Measurements from ENCODE around the gene BLMH.

The BLMH gene

DNA sequence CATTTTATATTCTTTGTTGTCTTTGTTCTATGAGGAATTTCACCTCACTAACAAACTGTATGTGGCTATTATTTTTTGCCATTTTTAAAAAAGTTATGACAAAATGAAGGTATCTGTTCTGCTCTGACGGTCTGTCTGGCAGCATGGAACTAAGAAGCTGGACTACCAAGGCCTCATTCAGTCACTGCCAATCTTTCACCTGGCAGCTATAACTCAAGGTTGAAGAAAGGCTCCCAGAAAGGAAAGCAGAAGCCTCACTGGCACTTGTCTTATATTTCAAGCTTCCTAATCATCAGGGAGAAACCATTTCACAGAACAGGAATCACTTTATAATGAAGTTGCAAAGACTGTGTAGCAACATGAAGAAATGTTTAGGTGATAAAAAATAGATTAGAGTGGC lies 37.6 kb downstream of the BLMH start:
- ChIA-PET POLR2A (no interaction called here), CTCF (interaction anchor here (0.6 kb wide), 1 partner anchor 150 kb away, joined by 8 read pairs; no protein-coding TSS in a partner anchor)
- no peak for TF ChIP-seq SUZ12 (IDR thresholded peaks at IDR 0.05)
- no peak for TF ChIP-seq ARNT (IDR thresholded peaks at IDR 0.05)
- TF ChIP-seq L3MBTL2 (conservative IDR thresholded peaks at IDR 0.05), result no peak
- TF ChIP-seq, protein P1, sequence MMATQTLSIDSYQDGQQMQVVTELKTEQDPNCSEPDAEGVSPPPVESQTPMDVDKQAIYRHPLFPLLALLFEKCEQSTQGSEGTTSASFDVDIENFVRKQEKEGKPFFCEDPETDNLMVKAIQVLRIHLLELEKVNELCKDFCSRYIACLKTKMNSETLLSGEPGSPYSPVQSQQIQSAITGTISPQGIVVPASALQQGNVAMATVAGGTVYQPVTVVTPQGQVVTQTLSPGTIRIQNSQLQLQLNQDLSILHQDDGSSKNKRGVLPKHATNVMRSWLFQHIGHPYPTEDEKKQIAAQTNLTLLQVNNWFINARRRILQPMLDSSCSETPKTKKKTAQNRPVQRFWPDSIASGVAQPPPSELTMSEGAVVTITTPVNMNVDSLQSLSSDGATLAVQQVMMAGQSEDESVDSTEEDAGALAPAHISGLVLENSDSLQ (IDR thresholded peaks at IDR 0.05), result no peak
- no peak for TF ChIP-seq ZNF384 (IDR thresholded peaks at IDR 0.05)
- TF ChIP-seq SP1 (IDR thresholded peaks at IDR 0.05), result no peak
- TF ChIP-seq FOXK2 (IDR thresholded peaks at IDR 0.05), result no peak
- no peak for TF ChIP-seq FOXM1 (IDR thresholded peaks at IDR 0.05; ENCODE audit: borderline replicate concordance)
- DNase-seq (ENCODE audit: extremely low spot score), result no peak

DNA sequence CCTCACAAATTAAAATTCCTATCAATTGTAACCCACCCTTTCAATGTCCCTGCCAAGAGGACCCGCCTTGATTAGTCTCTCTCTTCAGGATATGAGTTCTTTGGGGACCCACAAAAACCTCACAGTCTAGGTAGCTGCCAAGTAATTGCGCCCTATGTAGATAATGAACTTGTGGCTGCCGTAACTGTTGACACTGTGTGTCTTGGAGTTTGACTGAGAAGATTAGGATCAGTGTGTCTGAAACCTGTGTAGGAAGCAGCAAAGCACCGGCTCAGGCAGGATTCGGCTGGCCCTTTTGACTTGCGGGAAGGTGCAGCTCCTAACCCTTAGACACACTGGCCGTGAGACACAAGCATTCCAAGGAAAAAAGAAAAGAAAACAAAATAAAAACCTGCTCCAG lies 38.4 kb downstream of the BLMH start:
- POLR2A ChIA-PET, result no interaction called here
- CTCF ChIA-PET, result no interaction called here
- TF ChIP-seq ELF4 (IDR thresholded peaks at IDR 0.05) (no peak), HDGF (IDR thresholded peaks at IDR 0.05; ENCODE audit: borderline replicate concordance) (no peak), SP1 (IDR thresholded peaks at IDR 0.05) (no peak), L3MBTL2 (conservative IDR thresholded peaks at IDR 0.05) (no peak), FOXM1 (IDR thresholded peaks at IDR 0.05; ENCODE audit: borderline replicate concordance) (no peak), FOXA1 (IDR thresholded peaks at IDR 0.05) (no peak), TARDBP (IDR thresholded peaks at IDR 0.05) (no peak), CTBP1 (IDR thresholded peaks at IDR 0.05; ENCODE audit: borderline replicate concordance) (no peak), SUZ12 (IDR thresholded peaks at IDR 0.05) (no peak), FOXK2 (IDR thresholded peaks at IDR 0.05) (no peak), ARNT (IDR thresholded peaks at IDR 0.05) (no peak), ZNF384 (IDR thresholded peaks at IDR 0.05) (no peak), BHLHE40 (IDR thresholded peaks at IDR 0.05; ENCODE audit: borderline replicate concordance) (no peak), NFRKB (IDR thresholded peaks at IDR 0.05) (no peak)
- TF ChIP-seq, protein P1 (IDR thresholded peaks at IDR 0.05), result no peak

DNA sequence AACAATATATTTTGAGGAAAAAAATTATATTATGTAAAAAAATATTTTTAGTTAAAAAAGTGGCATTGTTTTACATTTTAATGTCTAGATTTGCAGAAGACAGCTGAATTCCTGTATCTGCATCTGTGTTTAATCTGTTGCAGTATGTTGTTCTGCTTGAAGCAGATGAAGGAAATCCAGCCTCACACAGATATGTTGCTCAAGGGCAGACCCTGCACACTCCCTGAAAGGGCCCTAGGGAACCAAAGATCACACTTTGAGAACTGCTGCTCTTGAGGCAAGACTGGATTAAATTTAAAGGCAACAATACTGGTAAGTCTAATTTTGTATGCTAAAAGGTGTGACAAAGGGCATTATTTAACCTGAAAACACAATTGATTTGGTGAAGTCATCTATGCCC lies 39.8 kb downstream of the BLMH start:
- ChIA-PET CTCF (no interaction called here), POLR2A (no interaction called here)
- DNase-seq (ENCODE audit: extremely low spot score), result no peak
- TF ChIP-seq CTBP1 (IDR thresholded peaks at IDR 0.05; ENCODE audit: borderline replicate concordance) (no peak), HDGF (IDR thresholded peaks at IDR 0.05; ENCODE audit: borderline replicate concordance) (no peak), LEF1 (IDR thresholded peaks at IDR 0.05; ENCODE audit: borderline replicate concordance) (no peak), FOXK2 (IDR thresholded peaks at IDR 0.05) (no peak), ZNF384 (IDR thresholded peaks at IDR 0.05) (no peak), ELF4 (IDR thresholded peaks at IDR 0.05) (no peak), SUZ12 (IDR thresholded peaks at IDR 0.05) (no peak), BHLHE40 (IDR thresholded peaks at IDR 0.05; ENCODE audit: borderline replicate concordance) (no peak), ARNT (IDR thresholded peaks at IDR 0.05) (no peak), L3MBTL2 (conservative IDR thresholded peaks at IDR 0.05) (no peak), SP1 (IDR thresholded peaks at IDR 0.05) (no peak), NFRKB (IDR thresholded peaks at IDR 0.05) (no peak), TARDBP (IDR thresholded peaks at IDR 0.05) (no peak), FOXM1 (IDR thresholded peaks at IDR 0.05; ENCODE audit: borderline replicate concordance) (no peak)

More for the DNA sequence above, 38.4 kb downstream of the BLMH start:
- no peak for DNase-seq (ENCODE audit: extremely low spot score)

DNA sequence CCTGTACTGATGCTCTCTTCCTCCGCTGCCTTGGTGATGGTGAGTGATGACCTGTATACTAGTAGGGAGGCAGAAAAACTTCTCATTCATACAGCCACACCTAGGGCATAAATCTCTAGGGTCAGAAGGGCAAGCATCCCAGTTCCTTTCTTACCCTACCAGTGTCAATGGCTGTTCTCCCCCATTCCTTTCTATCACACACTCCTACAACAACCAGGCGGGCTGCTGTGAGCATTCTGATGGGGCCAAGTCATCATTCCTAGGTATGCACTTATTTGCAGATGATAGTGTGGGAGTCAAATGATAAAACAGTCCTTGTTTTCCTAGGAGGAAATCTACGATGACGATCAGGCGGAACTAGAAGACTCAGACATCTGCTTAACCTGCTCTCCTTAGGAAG lies 42.3 kb downstream of the BLMH start:
- no peak for DNase-seq (ENCODE audit: extremely low spot score)
- TF ChIP-seq L3MBTL2 (conservative IDR thresholded peaks at IDR 0.05), result no peak
- no peak for TF ChIP-seq ZNF384 (IDR thresholded peaks at IDR 0.05)
- no peak for TF ChIP-seq BHLHE40 (IDR thresholded peaks at IDR 0.05; ENCODE audit: borderline replicate concordance)
- no peak for TF ChIP-seq HDGF (IDR thresholded peaks at IDR 0.05; ENCODE audit: borderline replicate concordance)
- no peak for TF ChIP-seq ARNT (IDR thresholded peaks at IDR 0.05)
- no peak for TF ChIP-seq FOXA1 (IDR thresholded peaks at IDR 0.05)
- TF ChIP-seq, protein P1 (IDR thresholded peaks at IDR 0.05), result no peak
- TF ChIP-seq FOXK2 (IDR thresholded peaks at IDR 0.05), result no peak
- no peak for TF ChIP-seq NFRKB (IDR thresholded peaks at IDR 0.05)
- no peak for TF ChIP-seq LEF1 (IDR thresholded peaks at IDR 0.05; ENCODE audit: borderline replicate concordance)
- no peak for TF ChIP-seq SUZ12 (IDR thresholded peaks at IDR 0.05)
- TF ChIP-seq TARDBP (IDR thresholded peaks at IDR 0.05), result no peak
- no peak for TF ChIP-seq CTBP1 (IDR thresholded peaks at IDR 0.05; ENCODE audit: borderline replicate concordance)
- no peak for TF ChIP-seq SP1 (IDR thresholded peaks at IDR 0.05)
- no peak for TF ChIP-seq ELF4 (IDR thresholded peaks at IDR 0.05)
- no peak for TF ChIP-seq FOXM1 (IDR thresholded peaks at IDR 0.05; ENCODE audit: borderline replicate concordance)
- CTCF ChIA-PET, result no interaction called here
- POLR2A ChIA-PET, result interaction anchor here (0.7 kb wide), 1 partner anchor 10 kb away, joined by 3 read pairs; no protein-coding TSS in a partner anchor

DNA sequence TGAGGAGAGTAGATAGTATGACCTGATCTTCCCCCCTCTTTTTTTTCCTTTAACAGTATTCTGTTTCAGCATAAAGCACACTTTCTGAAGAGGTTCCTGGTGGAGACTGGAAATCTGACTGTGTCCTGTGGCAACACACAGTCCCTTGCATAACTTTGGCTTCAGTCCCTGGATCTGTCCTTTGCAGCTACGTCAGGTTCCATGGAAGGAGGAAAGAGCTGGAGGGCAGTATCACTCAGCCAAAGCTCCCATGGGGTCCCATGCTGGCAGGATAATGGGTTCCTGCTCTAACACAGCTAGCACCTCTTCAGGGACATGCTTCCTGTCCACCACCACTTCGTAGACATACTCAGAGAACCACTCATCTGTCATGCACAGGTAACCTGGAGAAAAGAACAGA lies 43.0 kb downstream of the BLMH start:
- ChIA-PET CTCF (no interaction called here), POLR2A (interaction anchor here (0.7 kb wide), 1 partner anchor 10 kb away, joined by 3 read pairs; no protein-coding TSS in a partner anchor)
- TF ChIP-seq SP1 (IDR thresholded peaks at IDR 0.05) (no peak), ARNT (IDR thresholded peaks at IDR 0.05) (no peak), FOXK2 (IDR thresholded peaks at IDR 0.05) (no peak), NFRKB (IDR thresholded peaks at IDR 0.05) (no peak), FOXM1 (IDR thresholded peaks at IDR 0.05; ENCODE audit: borderline replicate concordance) (no peak), L3MBTL2 (conservative IDR thresholded peaks at IDR 0.05) (no peak), FOXA1 (IDR thresholded peaks at IDR 0.05) (no peak), HDGF (IDR thresholded peaks at IDR 0.05; ENCODE audit: borderline replicate concordance) (no peak), TARDBP (IDR thresholded peaks at IDR 0.05) (no peak), ZNF384 (IDR thresholded peaks at IDR 0.05) (no peak)
- DNase-seq (ENCODE audit: extremely low spot score), result no peak

DNA sequence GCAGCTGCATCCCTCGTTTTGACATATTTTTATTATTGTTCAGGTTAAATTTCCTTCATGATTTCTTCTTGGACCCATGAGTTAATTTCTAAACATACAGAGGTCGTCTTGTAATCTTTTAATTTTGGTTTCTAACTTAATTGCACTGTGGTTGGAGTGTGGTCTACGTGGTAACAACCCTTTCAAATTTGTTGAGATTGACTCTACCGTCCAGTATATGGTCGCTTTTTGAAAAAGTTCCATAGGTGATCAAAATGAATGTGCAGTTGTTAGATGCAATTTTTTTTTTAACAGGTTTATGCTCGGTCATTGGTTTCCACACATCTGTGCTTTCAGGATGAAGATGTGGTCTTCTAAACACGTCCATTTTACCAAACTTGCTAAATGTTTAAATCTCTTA lies 45.3 kb downstream of the BLMH start:
- ChIA-PET CTCF (interaction anchor here (0.6 kb wide), 1 partner anchor 22 kb away, joined by 3 read pairs; no protein-coding TSS in a partner anchor), POLR2A (no interaction called here)
- TF ChIP-seq L3MBTL2 (conservative IDR thresholded peaks at IDR 0.05) (no peak), TARDBP (IDR thresholded peaks at IDR 0.05) (no peak), FOXM1 (IDR thresholded peaks at IDR 0.05; ENCODE audit: borderline replicate concordance) (no peak), BHLHE40 (IDR thresholded peaks at IDR 0.05; ENCODE audit: borderline replicate concordance) (no peak), FOXK2 (IDR thresholded peaks at IDR 0.05) (no peak)
- DNase-seq (ENCODE audit: extremely low spot score), result no peak
